HepG2 (cell line): ENCODE data around the gene SLC34A3. TPM values are rescaled to one million over a fixed set of nuclear protein-coding genes. Genes with fewer than 3 reads are reported as not detected.

Experiments
- ASH2L ChIP-seq: fragments of 300-600, 200-600 bp; sonication (generic); IDR thresholded peaks from 2 replicates; pipeline ENCODE4 v1.7.0; 2017; ENCODE audit warnings: low read depth, mild to moderate bottlenecking, moderate library complexity, mixed read lengths, low read length; ENCODE audit not compliant: insufficient read length
- DBP ChIP-seq: sonication (generic); formaldehyde crosslinking; IDR thresholded peaks from 2 replicates; pipeline ENCODE4 v1.4.0; 2020; ENCODE audit warnings: missing genetic modification reagents; ENCODE audit errors: not compliant biosample characterization
- E2F1 ChIP-seq: sonication (generic); formaldehyde crosslinking; IDR thresholded peaks from 2 replicates; pipeline ENCODE4 v1.5.0; 2020; ENCODE audit warnings: missing genetic modification reagents
- FOXM1 ChIP-seq: sonication (generic); formaldehyde crosslinking; IDR thresholded peaks from 2 replicates; pipeline ENCODE4 v1.5.0; 2020; ENCODE audit warnings: missing genetic modification reagents
- FOXO1 ChIP-seq: sonication (generic); formaldehyde crosslinking; IDR thresholded peaks from 2 replicates; pipeline ENCODE4 v1.4.0; 2020; ENCODE audit warnings: missing genetic modification reagents
- HIVEP1 ChIP-seq: sonication (generic); formaldehyde crosslinking; IDR thresholded peaks from 2 replicates; pipeline ENCODE4 v1.4.0; 2020; ENCODE audit warnings: mild to moderate bottlenecking, missing genetic modification reagents
- HNF4G ChIP-seq, 2 experiments: sonication (generic) in 1 of 2; formaldehyde crosslinking in 1 of 2; IDR thresholded peaks; 2 replicates each; pipeline versions ENCODE4 v1.4.0 to v1.6.1; 2011 to 2020; ENCODE audit warnings: borderline replicate concordance in 2 of 2, low read depth in 2 of 2, mild to moderate bottlenecking in 2 of 2, low read length in 1 of 2, missing genetic modification reagents in 1 of 2, moderate library complexity in 1 of 2
- HNRNPUL1 ChIP-seq: fragments of 200-400 bp; formaldehyde crosslinking; IDR thresholded peaks from 2 replicates; pipeline ENCODE4 v1.6.1; 2017; ENCODE audit warnings: low read depth, mild to moderate bottlenecking, low read length, moderate library complexity
- JUND ChIP-seq: sonication (generic); formaldehyde crosslinking; IDR thresholded peaks from 2 replicates; pipeline ENCODE4 v1.8.0; 2022; ENCODE audit warnings: mild to moderate bottlenecking, missing genetic modification reagents
- KDM5A ChIP-seq: fragments of 200-600 bp; sonication (generic); IDR thresholded peaks from 2 replicates; pipeline ENCODE4 v1.7.0; 2018; ENCODE audit warnings: antibody characterized with exemption, mild to moderate bottlenecking, low read length, borderline replicate concordance
- KLF9 ChIP-seq: IDR thresholded peaks from 2 replicates; pipeline ENCODE4 v1.6.1; 2016; ENCODE audit warnings: low read depth
- MIXL1 ChIP-seq: IDR thresholded peaks from 2 replicates; pipeline ENCODE4 v1.6.1; 2016
- RARA ChIP-seq: IDR thresholded peaks from 2 replicates; pipeline ENCODE4 v1.6.1; 2016; ENCODE audit warnings: missing genetic modification reagents, missing compliant biosample characterization
- RNF2 ChIP-seq: fragments of 450-650 bp; conservative IDR thresholded peaks from 2 replicates; pipeline ENCODE4 v1.6.1; 2016; ENCODE audit warnings: low read depth
- SIX1 ChIP-seq: sonication (generic); formaldehyde crosslinking; IDR thresholded peaks from 2 replicates; pipeline ENCODE4 v1.4.0; 2020; ENCODE audit warnings: missing genetic modification reagents, borderline replicate concordance
- SIX4 ChIP-seq: sonication (generic); formaldehyde crosslinking; IDR thresholded peaks from 2 replicates; pipeline ENCODE4 v1.4.0; 2020; ENCODE audit warnings: missing genetic modification reagents
- SP4 ChIP-seq: sonication (generic); formaldehyde crosslinking; IDR thresholded peaks from 2 replicates; pipeline ENCODE4 v1.8.1; 2023; ENCODE audit warnings: mild to moderate bottlenecking, missing genetic modification reagents
- SPEN ChIP-seq: sonication (generic); formaldehyde crosslinking; IDR thresholded peaks from 2 replicates; pipeline ENCODE4 v1.5.1; 2020; ENCODE audit warnings: low read depth, mild to moderate bottlenecking, missing genetic modification reagents
- TEF ChIP-seq: sonication (generic); formaldehyde crosslinking; IDR thresholded peaks from 2 replicates; pipeline ENCODE4 v1.5.0; 2020; ENCODE audit warnings: missing genetic modification reagents
- THYN1 ChIP-seq: sonication (generic); formaldehyde crosslinking; IDR thresholded peaks from 2 replicates; pipeline ENCODE4 v1.8.1; 2023; ENCODE audit warnings: low read depth, mild to moderate bottlenecking, moderate library complexity, missing genetic modification reagents, borderline replicate concordance
- ZNF275 ChIP-seq: sonication (generic); formaldehyde crosslinking; IDR thresholded peaks from 2 replicates; pipeline ENCODE4 v1.8.0; 2022; ENCODE audit warnings: missing genetic modification reagents, mild to moderate bottlenecking, inconsistent platforms, borderline replicate concordance
- ZNF3 ChIP-seq: IDR thresholded peaks from 2 replicates; pipeline ENCODE4 v1.7.0; 2017; ENCODE audit warnings: inconsistent platforms
- ZNF30 ChIP-seq: sonication (generic); formaldehyde crosslinking; IDR thresholded peaks from 2 replicates; pipeline ENCODE4 v1.5.0; 2020; ENCODE audit warnings: mild to moderate bottlenecking, missing genetic modification reagents
- ZNF615 ChIP-seq: sonication (generic); formaldehyde crosslinking; IDR thresholded peaks from 2 replicates; pipeline ENCODE4 v1.5.0; 2020; ENCODE audit warnings: mild to moderate bottlenecking, missing genetic modification reagents, borderline replicate concordance
- ZNF720 ChIP-seq: sonication (generic); formaldehyde crosslinking; IDR thresholded peaks from 2 replicates; pipeline ENCODE4 v1.4.0; 2020; ENCODE audit warnings: missing genetic modification reagents
- ZNF766 ChIP-seq: sonication (generic); formaldehyde crosslinking; IDR thresholded peaks from 2 replicates; pipeline ENCODE4 v1.5.0; 2020; ENCODE audit warnings: missing genetic modification reagents, borderline replicate concordance
- ZSCAN20 ChIP-seq: sonication (generic); formaldehyde crosslinking; IDR thresholded peaks from 2 replicates; pipeline ENCODE4 v1.4.0; 2020; ENCODE audit warnings: missing genetic modification reagents, mild to moderate bottlenecking, borderline replicate concordance
- ZSCAN25 ChIP-seq: sonication (generic); formaldehyde crosslinking; IDR thresholded peaks from 2 replicates; pipeline ENCODE4 v1.8.0; 2022; ENCODE audit warnings: mild to moderate bottlenecking, missing genetic modification reagents
- polyA plus RNA-seq, 8 experiments: library from polyadenylated mRNA; depleted of rRNA in 3 of 8; stranded (reverse) in 7 of 8; unstranded in 1 of 8; fragments of >200 nt; fragmentation: Illumina TruSeq in 4 of 8; extraction: Trizol in 4 of 8; gene quantifications; 2 replicates each; pipeline versions ENCODE4 v1.2.1 to v1.2.3, GENCODE V29; 2011 to 2016; ENCODE audit warnings: low read depth in 4 of 8, missing spikeins in 1 of 8, mixed read lengths in 1 of 8; ENCODE audit not compliant: insufficient read depth in 1 of 8
- total RNA-seq, 5 experiments: library from RNA; depleted of rRNA; stranded (reverse); fragments of >200 nt; fragmentation: Illumina TruSeq; extraction: Trizol; gene quantifications; 2 replicates each; pipeline ENCODE4 v1.2.3, GENCODE V29; 2016; ENCODE audit warnings: low read depth in 1 of 5

SLC34A3 gene
- total and polyA plus RNA-seq, 2 of the 13 experiments (the other 11 are each of a cell fraction or from before 2014, with no cell fraction given): 0.07 to 1.0 TPM

GRCh38 chr9:137240841-137241489 lies 10.3 kb downstream of the SLC34A3 start, which contains the start of gene TUBB4B (continued):
- 0 out of 2 replicates have a peak, but pooled peaks have one; percentile 17 for TF ChIP-seq ZNF275 (CRISPR knock-in tag)
- TF ChIP-seq JUND: no peak
- TF ChIP-seq HNF4G (IDR thresholded peaks at IDR 0.05; ENCODE audit: borderline replicate concordance, low read depth, low read length): peak; percentile 7; the same call in 1 of the 2 replicates
- no peak for TF ChIP-seq HNF4G (CRISPR knock-in tag; IDR thresholded peaks at IDR 0.05; ENCODE audit: borderline replicate concordance, low read depth)
- no peak for TF ChIP-seq HIVEP1 (CRISPR knock-in tag)
- no peak for TF ChIP-seq ZNF615 (CRISPR knock-in tag)
- TF ChIP-seq ZNF30 (CRISPR knock-in tag): no peak
- no peak for TF ChIP-seq HNRNPUL1
- TF ChIP-seq ASH2L: no peak
- no peak for TF ChIP-seq THYN1 (CRISPR knock-in tag)
- no peak for TF ChIP-seq ZNF3 (CRISPR knock-in tag)
- TF ChIP-seq KLF9 (CRISPR knock-in tag): no peak
- TF ChIP-seq SP4 (CRISPR knock-in tag): peak; percentile 83
- no peak for TF ChIP-seq ZSCAN25
- TF ChIP-seq RARA (CRISPR knock-in tag): peak; percentile 49; the same call in 1 of the 2 replicates
- peak; percentile 78 for TF ChIP-seq FOXO1 (CRISPR knock-in tag)
- 0 out of 2 replicates have a peak, but pooled peaks have one; percentile 52 for TF ChIP-seq MIXL1 (CRISPR knock-in tag)
- TF ChIP-seq ZSCAN20: no peak
- TF ChIP-seq RNF2: no peak
- 0 out of 2 replicates have a peak, but pooled peaks have one; percentile 54 for TF ChIP-seq TEF
- TF ChIP-seq SPEN: no peak; the same call in 1 of the 2 replicates
- TF ChIP-seq ZNF720 (CRISPR knock-in tag): peak; percentile 62; the same call in 1 of the 2 replicates
- TF ChIP-seq FOXM1 (CRISPR knock-in tag): peak; percentile 96
- TF ChIP-seq DBP (CRISPR knock-in tag): peak; percentile 53
- TF ChIP-seq ZNF766 (CRISPR knock-in tag): no peak
- TF ChIP-seq SIX4: peak; percentile 70; the same call in 1 of the 2 replicates
- TF ChIP-seq KDM5A: no peak; the same call in 1 of the 2 replicates
- TF ChIP-seq SIX1 (CRISPR knock-in tag): no peak
- peak; percentile 58; the same call in 1 of the 2 replicates for TF ChIP-seq E2F1 (CRISPR knock-in tag)
